ENCODE results near the gene PANK4.

DNA sequence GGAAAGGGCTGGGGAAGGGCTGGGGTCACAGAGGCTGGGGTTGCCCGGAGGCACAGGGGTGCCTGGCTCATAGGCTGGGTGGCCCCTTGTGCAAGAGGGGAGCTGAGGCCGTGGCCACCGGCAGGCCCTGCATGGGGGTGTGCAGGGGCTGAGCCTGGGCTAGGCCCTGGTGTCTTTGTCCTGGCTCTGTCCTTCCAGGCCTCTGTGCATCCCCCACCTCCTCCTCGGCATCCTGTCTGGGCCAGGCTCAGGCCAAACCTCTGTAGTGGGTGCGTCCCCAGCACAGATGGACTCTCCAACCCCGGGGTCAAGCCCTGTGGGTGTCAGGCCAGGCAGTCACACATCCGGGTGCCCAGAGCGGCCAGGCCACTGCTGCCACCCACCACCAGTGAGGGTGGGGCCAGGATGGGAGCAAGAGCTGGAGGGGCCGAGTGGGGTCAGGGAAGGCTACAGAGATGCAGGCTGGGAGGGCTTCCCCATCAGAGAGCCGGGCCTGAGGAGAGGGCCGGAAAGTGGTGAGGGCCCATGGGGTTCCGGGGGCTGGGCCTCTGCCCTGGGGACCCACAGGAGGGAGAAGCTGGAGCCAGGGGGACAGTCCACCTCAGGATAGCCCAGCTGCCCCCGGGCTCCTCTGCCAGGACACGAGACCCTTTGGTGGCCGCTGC lies 19.4 kb downstream of the PANK4 start:
- TF ChIP-seq, protein P1, sequence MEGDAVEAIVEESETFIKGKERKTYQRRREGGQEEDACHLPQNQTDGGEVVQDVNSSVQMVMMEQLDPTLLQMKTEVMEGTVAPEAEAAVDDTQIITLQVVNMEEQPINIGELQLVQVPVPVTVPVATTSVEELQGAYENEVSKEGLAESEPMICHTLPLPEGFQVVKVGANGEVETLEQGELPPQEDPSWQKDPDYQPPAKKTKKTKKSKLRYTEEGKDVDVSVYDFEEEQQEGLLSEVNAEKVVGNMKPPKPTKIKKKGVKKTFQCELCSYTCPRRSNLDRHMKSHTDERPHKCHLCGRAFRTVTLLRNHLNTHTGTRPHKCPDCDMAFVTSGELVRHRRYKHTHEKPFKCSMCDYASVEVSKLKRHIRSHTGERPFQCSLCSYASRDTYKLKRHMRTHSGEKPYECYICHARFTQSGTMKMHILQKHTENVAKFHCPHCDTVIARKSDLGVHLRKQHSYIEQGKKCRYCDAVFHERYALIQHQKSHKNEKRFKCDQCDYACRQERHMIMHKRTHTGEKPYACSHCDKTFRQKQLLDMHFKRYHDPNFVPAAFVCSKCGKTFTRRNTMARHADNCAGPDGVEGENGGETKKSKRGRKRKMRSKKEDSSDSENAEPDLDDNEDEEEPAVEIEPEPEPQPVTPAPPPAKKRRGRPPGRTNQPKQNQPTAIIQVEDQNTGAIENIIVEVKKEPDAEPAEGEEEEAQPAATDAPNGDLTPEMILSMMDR (IDR thresholded peaks at IDR 0.05): no peak
- no peak for TF ChIP-seq POLR2A (IDR thresholded peaks at IDR 0.05)

Data from testis (tissue), 2 donors.